AG08395 (cell line): ENCODE data around the gene MAGI1.
"Not testable (repeated sequence)": the region's sequence is repeated elsewhere in the genome, so short reads cannot be mapped to it uniquely, and the experiment has no call there.

Experiments used
- DNase-seq: peaks from one replicate; pipeline ENCODE4 v3.0.0; 2012; ENCODE audit warnings: mixed read lengths, low spot score

The MAGI1 gene

DNA sequence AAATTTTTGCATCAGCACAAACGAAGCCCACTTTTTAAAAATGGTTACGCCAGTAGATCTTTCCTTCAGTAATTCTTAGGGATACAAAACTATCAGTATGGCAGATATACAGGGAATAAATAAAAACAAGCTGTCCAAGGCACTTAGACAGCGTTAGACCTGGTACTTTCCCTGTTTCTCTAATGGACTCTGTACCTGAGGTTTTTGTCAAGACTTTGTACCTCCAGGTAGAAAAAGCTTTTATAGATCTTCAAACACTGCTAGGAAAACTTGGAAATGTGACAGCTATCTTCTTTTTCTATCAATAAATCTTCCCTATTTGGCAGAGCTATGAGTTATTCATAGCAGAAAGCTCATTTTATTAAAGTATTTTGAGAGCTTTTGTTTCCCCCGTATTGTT is 477.8 kb downstream of the MAGI1 start:
- DNase-seq, result no peak

DNA sequence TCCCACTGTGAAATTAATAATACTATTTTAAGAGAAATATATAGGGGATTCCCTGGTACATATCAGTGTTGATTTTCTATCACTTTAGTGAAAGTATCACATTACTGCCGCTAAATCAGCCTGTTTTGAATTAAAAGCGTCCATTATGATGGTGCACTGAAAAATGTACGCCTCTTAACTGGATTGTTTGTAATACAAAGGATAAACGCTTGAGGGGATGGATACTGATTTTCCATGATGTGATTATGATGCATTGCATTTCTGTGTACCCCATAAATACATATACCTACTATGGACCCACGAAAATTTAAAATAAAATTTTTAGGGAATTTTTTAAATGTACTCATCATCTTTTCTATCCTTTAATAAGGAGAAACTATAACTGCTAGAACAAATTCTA is 478.6 kb downstream of the MAGI1 start:
- no peak for DNase-seq

DNA sequence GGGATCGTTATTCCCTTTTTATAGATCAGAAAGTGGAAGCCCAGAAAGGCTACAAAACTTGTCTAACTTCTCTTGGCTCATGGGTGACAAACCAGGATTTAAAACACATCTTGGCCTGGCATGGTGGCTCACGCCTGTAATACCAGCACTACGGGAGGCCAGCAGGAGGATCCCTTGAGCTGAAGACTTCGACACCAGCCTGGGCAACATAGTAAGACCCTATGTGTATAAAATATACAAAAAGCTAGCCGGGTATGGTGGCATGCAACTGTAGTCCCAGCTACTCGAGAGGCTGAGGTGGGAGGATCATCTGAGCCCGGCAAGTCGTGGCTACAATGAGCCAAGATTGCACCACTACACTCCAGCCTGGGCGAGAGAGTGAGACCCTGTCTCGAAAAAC is 479.1 kb downstream of the MAGI1 start:
- no peak for DNase-seq

- no peak for DNase-seq
Measured at GRCh38 chr3:65558826-65559225, 479.9 kb downstream of the MAGI1 start.

- DNase-seq, result no peak
Measured at GRCh38 chr3:65557899-65558564, 480.7 kb downstream of the MAGI1 start.

- DNase-seq, result no peak
Measured at GRCh38 chr3:65556934-65557577, 481.7 kb downstream of the MAGI1 start.

GRCh38 chr3:65552434-65552833 is 486.3 kb downstream of the MAGI1 start:
- DNase-seq, result no peak

DNA sequence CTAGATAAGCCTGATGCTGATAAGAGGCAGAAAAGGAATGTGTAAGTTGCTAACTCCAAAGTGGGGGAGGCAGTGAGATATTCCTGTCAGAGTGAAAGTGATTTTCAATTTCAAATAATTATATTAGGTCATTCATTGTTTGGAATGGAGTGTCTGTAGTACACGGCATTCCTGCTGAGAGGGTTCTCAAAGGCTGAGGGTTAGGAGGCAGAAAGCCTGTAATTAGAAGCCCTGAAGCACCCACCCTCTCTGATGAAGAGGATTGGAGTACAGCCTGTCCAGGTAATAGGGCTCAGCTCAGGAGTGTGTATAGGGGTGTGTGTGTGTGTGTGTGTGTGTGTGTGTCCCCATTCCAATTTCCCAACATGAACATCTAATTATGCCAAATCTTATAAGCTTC is 486.8 kb downstream of the MAGI1 start:
- DNase-seq, result no peak

DNA sequence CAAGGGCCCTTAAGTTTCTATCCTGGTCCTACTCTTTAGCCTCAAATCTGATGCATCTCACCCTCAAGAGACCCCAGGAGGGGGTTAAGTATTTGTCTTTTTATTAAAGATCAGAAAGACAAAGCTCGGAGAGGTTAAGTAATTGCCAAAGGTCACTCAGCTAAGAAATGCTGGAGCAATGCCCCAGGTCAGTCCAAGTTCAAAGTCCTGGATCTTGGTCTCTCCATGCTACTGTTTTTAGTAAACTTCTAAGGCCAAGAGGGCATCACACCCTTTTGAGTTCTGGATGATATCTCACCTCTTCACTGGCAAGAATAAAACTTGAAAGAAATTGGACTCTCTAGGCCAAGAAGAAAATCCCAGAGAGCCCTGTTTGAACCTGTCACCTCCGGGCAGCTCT is 488.6 kb downstream of the MAGI1 start:
- no peak for DNase-seq

GRCh38 chr3:65549626-65549959 is 489.1 kb downstream of the MAGI1 start:
- no peak for DNase-seq

- DNase-seq, result peak; percentile 27
Measured at GRCh38 chr3:65548848-65549625, 489.7 kb downstream of the MAGI1 start.

GRCh38 chr3:65545429-65545828 is 493.3 kb downstream of the MAGI1 start:
- peak; percentile 43 for DNase-seq

DNA sequence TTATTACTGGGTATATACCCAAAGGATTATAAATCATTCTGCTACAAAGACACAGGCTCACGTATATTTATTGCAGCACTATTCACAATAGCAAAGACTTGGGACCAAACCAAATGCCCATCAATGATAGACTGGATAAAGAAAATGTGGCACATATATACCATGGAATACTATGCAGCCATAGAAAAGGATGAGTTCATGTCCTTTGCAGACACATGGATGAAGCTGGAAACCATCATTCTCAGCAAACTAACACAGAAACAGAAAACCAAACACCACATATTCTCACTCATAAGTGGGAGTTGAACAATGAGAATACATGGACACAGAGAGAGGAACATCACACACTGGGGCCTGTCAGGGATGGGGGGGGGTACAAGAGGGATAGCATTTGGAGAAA is 495.3 kb downstream of the MAGI1 start:
- not testable (repeated sequence) for DNase-seq

DNA sequence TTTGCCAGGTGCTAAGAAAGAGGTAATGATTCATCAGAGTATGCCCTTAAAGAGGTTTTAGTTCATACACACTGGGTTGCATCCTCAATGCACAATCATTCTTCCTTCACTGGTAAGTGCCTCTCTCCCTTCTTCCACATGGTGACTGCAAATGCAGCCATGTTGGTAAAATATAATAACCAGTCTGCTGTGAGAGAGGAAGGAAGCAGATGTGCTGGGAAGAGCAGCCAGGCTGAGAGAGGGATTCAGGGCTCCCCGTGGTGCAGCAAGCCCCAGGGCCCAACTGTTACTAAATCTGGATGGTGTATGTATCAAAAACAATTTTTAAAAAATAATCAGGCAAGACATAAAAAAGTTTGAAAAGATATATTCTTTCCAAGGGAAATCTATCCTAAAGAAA is 498.1 kb downstream of the MAGI1 start:
- no peak for DNase-seq

GRCh38 chr3:65539616-65540015 is 499.1 kb downstream of the MAGI1 start:
- DNase-seq, result no peak

GRCh38 chr3:65538101-65538500 is 500.6 kb downstream of the MAGI1 start:
- no peak for DNase-seq

GRCh38 chr3:65537109-65537508 is 501.6 kb downstream of the MAGI1 start:
- no peak for DNase-seq

GRCh38 chr3:65535260-65535659 is 503.5 kb downstream of the MAGI1 start:
- no peak for DNase-seq

DNA sequence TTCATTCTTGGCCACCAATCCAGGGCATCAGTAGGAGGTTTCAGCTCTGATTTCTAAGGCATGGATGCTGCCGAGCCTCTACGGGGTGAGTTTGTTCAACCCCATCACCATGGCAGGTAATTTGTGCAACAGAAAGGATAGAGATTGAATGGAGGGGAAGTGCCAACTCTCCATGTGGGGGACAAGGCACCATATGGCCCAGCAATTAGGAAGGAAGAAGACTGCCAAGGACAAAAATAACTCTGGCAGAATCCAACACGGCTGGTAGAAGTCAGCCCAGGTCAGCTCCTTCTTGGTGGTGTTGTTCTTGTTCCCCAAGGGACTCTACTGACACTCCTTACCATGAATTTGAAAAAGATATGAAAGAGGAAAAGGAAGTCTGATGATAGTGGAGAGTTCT is 503.9 kb downstream of the MAGI1 start:
- DNase-seq, result no peak

DNA sequence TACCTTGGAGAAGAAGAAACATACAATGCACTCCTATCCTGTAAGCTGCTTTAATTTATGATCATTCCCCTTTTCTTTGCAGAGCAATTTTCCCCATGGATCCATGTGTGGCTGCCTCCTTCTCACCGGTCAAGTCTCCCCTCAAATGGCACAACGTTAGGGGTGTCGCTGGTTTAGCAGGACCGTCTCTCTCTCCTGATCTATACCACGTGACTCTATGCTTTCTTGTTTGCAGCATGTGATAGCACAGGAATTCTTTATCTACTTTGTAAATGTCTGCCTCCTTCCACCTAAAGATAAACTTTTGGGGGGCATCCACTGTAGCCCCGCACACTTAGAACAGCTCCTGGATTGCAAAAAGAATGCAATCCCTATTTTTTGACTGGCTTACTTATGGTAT is 506.0 kb downstream of the MAGI1 start:
- DNase-seq, result no peak

DNA sequence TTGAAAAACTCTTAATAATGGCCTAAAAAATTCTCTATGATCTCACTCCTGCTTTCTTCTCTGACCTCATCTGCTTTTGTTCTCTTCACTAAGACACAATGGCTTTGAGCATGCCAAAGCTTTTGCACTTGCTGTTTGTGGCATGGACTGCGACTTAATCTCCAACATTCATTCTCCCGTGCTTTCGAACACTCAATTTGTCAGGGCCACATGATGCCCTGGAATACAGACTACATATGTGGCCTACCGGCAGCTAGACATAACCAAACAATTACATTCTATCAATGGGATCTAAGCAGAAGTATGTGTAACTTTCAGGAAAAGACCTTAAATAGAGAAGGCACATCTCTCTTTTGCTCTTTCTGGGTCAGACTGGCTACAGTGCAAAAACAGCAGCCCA is 506.5 kb downstream of the MAGI1 start:
- no peak for DNase-seq

- DNase-seq, result no peak
Measured at GRCh38 chr3:65531499-65531898, 507.2 kb downstream of the MAGI1 start.

GRCh38 chr3:65526656-65527055 is 512.1 kb downstream of the MAGI1 start:
- no peak for DNase-seq
